HEK293T (cell line): ENCODE results near the gene MIPEP.
"Not testable (repeated sequence)": the region's sequence is repeated elsewhere in the genome, so short reads cannot be mapped to it uniquely, and the experiment has no call there.

Source experiments
- CTCF ChIA-PET: fragments of 350-600 bp; formaldehyde crosslinking; extraction: SDS; loops from one replicate; lab custom pipeline; 2021; ENCODE audit warnings: antibody characterized with exemption, inconsistent platforms; lab: Yijun Ruan, JAX
- POLR2A ChIA-PET: fragments of 350-600 bp; formaldehyde crosslinking; extraction: SDS; loops from one replicate; lab custom pipeline; 2020; ENCODE audit warnings: antibody characterized with exemption, inconsistent platforms; lab: Yijun Ruan, JAX
- DNase-seq: peaks from one replicate; pipeline ENCODE4 v3.0.0; 2012; ENCODE audit warnings: mixed read lengths; ENCODE audit errors: extremely low spot score
- ARNT ChIP-seq: fragments of 450-650 bp; IDR thresholded peaks from 2 replicates; pipeline ENCODE4 v1.6.1; 2017; ENCODE audit warnings: mild to moderate bottlenecking
- BHLHE40 ChIP-seq: fragments of 450-650 bp; IDR thresholded peaks from 2 replicates; pipeline ENCODE4 v1.6.1; 2016; ENCODE audit warnings: mild to moderate bottlenecking, moderate library complexity, borderline replicate concordance
- CTBP1 ChIP-seq: fragments of 450-650 bp; IDR thresholded peaks from 2 replicates; pipeline ENCODE4 v1.6.1; 2016; ENCODE audit warnings: borderline replicate concordance
- ELF4 ChIP-seq: fragments of 450-650 bp; IDR thresholded peaks from 2 replicates; pipeline ENCODE4 v1.6.1; 2017; ENCODE audit warnings: antibody characterized with exemption
- FOXA1 ChIP-seq: fragments of 450-650 bp; IDR thresholded peaks from 2 replicates; pipeline ENCODE4 v1.6.1; 2016; ENCODE audit warnings: mild to moderate bottlenecking
- FOXK2 ChIP-seq: fragments of 450-650 bp; IDR thresholded peaks from 2 replicates; pipeline ENCODE4 v1.6.1; 2016; ENCODE audit warnings: mild to moderate bottlenecking
- FOXM1 ChIP-seq: fragments of 450-650 bp; IDR thresholded peaks from 2 replicates; pipeline ENCODE4 v1.6.1; 2017; ENCODE audit warnings: mild to moderate bottlenecking, borderline replicate concordance
- HDGF ChIP-seq: fragments of 450-650 bp; IDR thresholded peaks from 2 replicates; pipeline ENCODE4 v1.6.1; 2017; ENCODE audit warnings: antibody characterized with exemption, borderline replicate concordance
- L3MBTL2 ChIP-seq: fragments of 450-650 bp; conservative IDR thresholded peaks from 2 replicates; pipeline ENCODE4 v1.6.1; 2016; ENCODE audit warnings: mild to moderate bottlenecking
- LEF1 ChIP-seq: fragments of 450-650 bp; IDR thresholded peaks from 2 replicates; pipeline ENCODE4 v1.6.1; 2017; ENCODE audit warnings: mild to moderate bottlenecking, borderline replicate concordance
- NFRKB ChIP-seq: fragments of 450-650 bp; IDR thresholded peaks from 2 replicates; pipeline ENCODE4 v1.6.1; 2016; ENCODE audit warnings: mild to moderate bottlenecking, moderate library complexity
- PKNOX1 ChIP-seq: fragments of 450-650 bp; IDR thresholded peaks from 2 replicates; pipeline ENCODE4 v1.6.1; 2016
- SP1 ChIP-seq: fragments of 450-650 bp; IDR thresholded peaks from 2 replicates; pipeline ENCODE4 v1.6.1; 2017
- SUZ12 ChIP-seq: fragments of 450-650 bp; IDR thresholded peaks from 2 replicates; pipeline ENCODE4 v1.6.1; 2016; ENCODE audit warnings: mild to moderate bottlenecking
- TARDBP ChIP-seq: fragments of 450-650 bp; IDR thresholded peaks from 2 replicates; pipeline ENCODE4 v1.6.1; 2016
- ZNF384 ChIP-seq: fragments of 450-650 bp; IDR thresholded peaks from 2 replicates; pipeline ENCODE4 v1.6.1; 2016

Gene MIPEP

GRCh38 chr13:23769401-23769800 is 119.8 kb downstream of the MIPEP start:
- CTCF ChIA-PET, result no interaction called here
- TF ChIP-seq ELF4 (no peak), ARNT (no peak), LEF1 (no peak), SP1 (no peak), ZNF384 (no peak), HDGF (no peak), FOXA1 (no peak)

GRCh38 chr13:23767838-23768237 is 121.4 kb downstream of the MIPEP start:
- ChIA-PET POLR2A (no interaction called here), CTCF (interaction anchor here (0.6 to 0.7 kb wide), 2 partner anchors 197 to 302 kb away, joined by 3 read pairs; no protein-coding TSS in a partner anchor)
- TF ChIP-seq L3MBTL2 (no peak), TARDBP (no peak), ELF4 (no peak), FOXM1 (no peak), SP1 (no peak), ZNF384 (no peak)
- DNase-seq, result no peak

More at GRCh38 chr13:23769401-23769800, 119.8 kb downstream of the MIPEP start:
- no peak for DNase-seq
- POLR2A ChIA-PET, result no interaction called here

- POLR2A ChIA-PET, result no interaction called here
- CTCF ChIA-PET, result interaction anchor here (0.6 to 1.0 kb wide), 3 partner anchors 11 to 196 kb away, joined by 3 read pairs; no protein-coding TSS in a partner anchor
- DNase-seq, result no peak
Measured at GRCh38 chr13:23766939-23767338, 122.3 kb downstream of the MIPEP start.

GRCh38 chr13:23766283-23766682 is 122.9 kb downstream of the MIPEP start:
- DNase-seq, result no peak
- no peak for TF ChIP-seq FOXA1
- no peak for TF ChIP-seq L3MBTL2
- TF ChIP-seq SUZ12, result no peak
- no peak for TF ChIP-seq ELF4
- no peak for TF ChIP-seq ZNF384
- POLR2A ChIA-PET, result no interaction called here
- CTCF ChIA-PET, result interaction anchor here (0.6 kb wide), 1 partner anchor 44 kb away, joined by 3 read pairs; no protein-coding TSS in a partner anchor

More at GRCh38 chr13:23766939-23767338, 122.3 kb downstream of the MIPEP start:
- TF ChIP-seq BHLHE40 (no peak), L3MBTL2 (no peak), ZNF384 (no peak)

- DNase-seq, result no peak
- TF ChIP-seq FOXM1 (no peak), LEF1 (no peak), PKNOX1 (no peak), FOXK2 (no peak), ZNF384 (no peak)
- ChIA-PET POLR2A (no interaction called here), CTCF (no interaction called here)
Measured at GRCh38 chr13:23765531-23765930, 123.7 kb downstream of the MIPEP start.

- TF ChIP-seq TARDBP (no peak), CTBP1 (no peak), FOXK2 (no peak), HDGF (no peak), FOXM1 (no peak), PKNOX1 (no peak), NFRKB (no peak), SUZ12 (no peak)
- POLR2A ChIA-PET, result no interaction called here
- DNase-seq, result no peak
- CTCF ChIA-PET, result no interaction called here
Measured at GRCh38 chr13:23763318-23763717, 125.9 kb downstream of the MIPEP start.

GRCh38 chr13:23761760-23762159 is 127.4 kb downstream of the MIPEP start:
- CTCF ChIA-PET, result interaction anchor here (1.1 kb wide), 1 partner anchor 20 kb away, joined by 4 read pairs; no protein-coding TSS in a partner anchor
- POLR2A ChIA-PET, DNase-seq: not testable (repeated sequence)

GRCh38 chr13:23760000-23760399 is 129.2 kb downstream of the MIPEP start:
- no peak for DNase-seq
- TF ChIP-seq L3MBTL2 (no peak), FOXM1 (no peak), FOXA1 (no peak), BHLHE40 (no peak), SUZ12 (no peak), HDGF (no peak), FOXK2 (no peak), CTBP1 (no peak), LEF1 (no peak), TARDBP (no peak), NFRKB (no peak), PKNOX1 (no peak), ELF4 (no peak), ARNT (no peak)
- POLR2A ChIA-PET, result no interaction called here
- CTCF ChIA-PET, result no interaction called here
